ENCODE measurements around the gene CAPN5. TPM values are rescaled to one million over a fixed set of nuclear protein-coding genes. Genes with fewer than 3 reads are reported as not detected.

The CAPN5 gene
- total and polyA plus RNA-seq, 2 of the 8 experiments (the other 6 are each of a cell fraction or from before 2014, with no cell fraction given) = 21.5 to 22.4 TPM

DNA sequence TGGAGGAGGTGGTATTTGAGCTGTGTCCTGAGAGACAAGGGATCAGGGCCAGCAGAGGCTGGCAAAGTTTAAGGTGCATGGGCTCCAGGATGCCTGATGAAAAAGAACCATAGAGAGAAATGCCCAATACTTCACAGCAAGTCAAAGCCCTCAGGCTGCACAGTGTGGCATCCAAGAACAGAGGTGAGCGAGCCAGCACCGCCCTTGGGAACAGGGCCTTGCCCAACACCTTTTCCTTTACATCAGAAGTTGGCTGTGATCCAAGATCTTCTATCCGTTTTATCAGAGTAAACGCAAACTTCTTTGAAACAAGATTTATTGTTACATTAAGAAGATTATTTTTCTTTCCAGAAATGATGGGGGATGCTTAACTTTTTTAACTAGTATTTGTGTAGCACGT lies 31.2 kb upstream of the CAPN5 start:
- POLR2A ChIA-PET (ENCODE audit: partially characterized antibody) = no interaction called here
- H3K4ac ChIP-seq (replicated peaks; ENCODE audit: insufficient read length, low read depth, low read length) = no peak overlapping the region
- H2BK12ac ChIP-seq (ENCODE audit: low read depth, low read length) = no peak overlapping the region
- no peaks in the 10 kb centered on the region for H3K79me1 ChIP-seq (ENCODE audit: low read depth, low read length)
- no peaks in the 10 kb centered on the region for H3K79me2 ChIP-seq (ENCODE audit: control insufficient read depth in 1 of 2, insufficient read depth in 2 of 2, low read length in 2 of 2)
- H3K27me3 ChIP-seq (replicated peaks in 1 of 4; ENCODE audit: control insufficient read depth in 3 of 4, extremely low read depth in 1 of 4, insufficient read depth in 3 of 4, low read length in 3 of 4) = peaks cover 9 to 23% (median 22%) of the 10 kb centered on the region in 4 experiments
- no peak overlapping the region for H3K27ac ChIP-seq (ENCODE audit: low read depth, low read length)
- H3K18ac ChIP-seq (ENCODE audit: extremely low read depth, low read length) = no peak overlapping the region
- H3K4me1 ChIP-seq (replicated peaks in 1 of 4; ENCODE audit: control insufficient read depth in 3 of 4, insufficient read depth in 4 of 4, low read length in 3 of 4) = peaks cover 0 to 8% (median 6%) of the 10 kb centered on the region in 4 experiments
- peaks cover 0 to 6% (median 0%) of the 10 kb centered on the region in 4 experiments; a peak in 1 of 8 replicates for H3K36me3 ChIP-seq (ENCODE audit: control insufficient read depth in 2 of 4, insufficient read depth in 4 of 4, low read length in 3 of 4)
- no peak overlapping the region for H2AK5ac ChIP-seq (ENCODE audit: low read depth, low read length)
- no peak overlapping the region for H3K14ac ChIP-seq (ENCODE audit: insufficient read length)
- no peak overlapping the region for H2BK5ac ChIP-seq (ENCODE audit: low read depth, low read length)
- DNase-seq (ENCODE audit: low read depth in 1 of 2, low spot score in 2 of 2) (no peak), FAIRE-seq (no peak)
- H2BK120ac ChIP-seq (replicated peaks; ENCODE audit: low read depth, low read length) = no peak overlapping the region
- no peak overlapping the region for H2AFZ ChIP-seq (ENCODE audit: low read length)
- peaks cover 4% of the 10 kb centered on the region; the same call in 1 of the 2 replicates for H3K23me2 ChIP-seq (ENCODE audit: low read depth, low read length)
- H2BK15ac ChIP-seq (ENCODE audit: low read length) = no peak overlapping the region
- H3K4me2 ChIP-seq (ENCODE audit: insufficient read depth in 1 of 2, low read depth in 2 of 2, low read length in 2 of 2) = no peak overlapping the region
- peaks cover 0 to 7% of the 10 kb centered on the region in 2 experiments; a peak in 2 of 4 replicates for H3K9me3 ChIP-seq (ENCODE audit: insufficient read depth in 2 of 2, low read depth in 1 of 2, low read length in 1 of 2)
- no peak overlapping the region for H2BK20ac ChIP-seq (ENCODE audit: low read length)
- H4K5ac ChIP-seq (ENCODE audit: insufficient read length, low read depth, low read length) = no peak overlapping the region
- CTCF ChIA-PET (ENCODE audit: partially characterized antibody) = interaction anchor here (0.7 to 3.1 kb wide), 8 partner anchors 10 to 312 kb away, joined by 3 to 16 read pairs (median 8); no protein-coding TSS in a partner anchor
- no peak overlapping the region for H3K56ac ChIP-seq (replicated peaks; ENCODE audit: insufficient read length, low read depth, low read length)
- H3K4me3 ChIP-seq (ENCODE audit: extremely low read depth in 1 of 4, insufficient read depth in 2 of 4, low read depth in 3 of 4, low read length in 4 of 4) = no peak overlapping the region
- H4K8ac ChIP-seq (ENCODE audit: extremely low read depth, insufficient read depth, low read length) = no peak overlapping the region
- no peak overlapping the region for H3K9ac ChIP-seq (replicated peaks in 1 of 4; ENCODE audit: extremely low read depth in 1 of 4, low read depth in 3 of 4, low read length in 3 of 4)
- H4K91ac ChIP-seq (replicated peaks; ENCODE audit: insufficient read length, low read length) = no peak overlapping the region
- H4K20me1 ChIP-seq (replicated peaks in 1 of 2; ENCODE audit: control insufficient read depth in 1 of 2, insufficient read depth in 2 of 2, low read length in 2 of 2) = no peaks in the 10 kb centered on the region
- peak overlapping the region; percentile 6 for H3K23ac ChIP-seq (ENCODE audit: insufficient read length)
- 85% methylated on average over 5 of the region's 5 CpGs; no CpG with 5 or more reads in 1 of the 2 experiments for WGBS, 2 experiments (ENCODE audit: extremely low coverage in 1 of 2, insufficient coverage in 1 of 2, insufficient read length in 1 of 2, insufficient replicate concordance in 2 of 2, low coverage in 1 of 2, low lambda C conversion rate in 2 of 2, missing lambda C conversion rate in 1 of 2)
- TF ChIP-seq CEBPB (IDR thresholded peaks at IDR 0.05; ENCODE audit: low read depth, low read length) (no peak), CHD2 (IDR thresholded peaks at IDR 0.05; ENCODE audit: low read length) (no peak), RXRA (IDR thresholded peaks at IDR 0.05; ENCODE audit: insufficient read depth, low read depth, low read length) (no peak), SP2 (IDR thresholded peaks at IDR 0.05; ENCODE audit: low read length) (no peak), CREB1 (IDR thresholded peaks at IDR 0.05) (no peak), NANOG (IDR thresholded peaks at IDR 0.05; ENCODE audit: insufficient read depth, low read depth, low read length, poor library complexity, severe bottlenecking) (no peak), POU5F1 (IDR thresholded peaks at IDR 0.05; ENCODE audit: low read depth, low read length) (no peak), RAD21 (IDR thresholded peaks at IDR 0.05 in 1 of 2, conservative IDR thresholded peaks at IDR 0.05 in 1 of 2; ENCODE audit: low read depth in 2 of 2, low read length in 2 of 2) (no peak), HDAC2 (IDR thresholded peaks at IDR 0.05; ENCODE audit: borderline replicate concordance in 1 of 2, low read depth in 2 of 2, low read length in 2 of 2) (no peak), PHF8 (conservative IDR thresholded peaks at IDR 0.05; ENCODE audit: low read depth, low read length) (no peak), KDM5A (IDR thresholded peaks at IDR 0.05; ENCODE audit: low read length) (no peak), ASH2L (IDR thresholded peaks at IDR 0.05; ENCODE audit: low read length) (no peak), NRF1 (IDR thresholded peaks at IDR 0.05; ENCODE audit: low read depth, low read length) (no peak)
